ENCODE results near the gene GALNT7. TPM values are rescaled to one million over a fixed set of nuclear protein-coding genes. Genes with fewer than 3 reads are reported as not detected.
A peak's percentile ranks its signal among the peaks of the same experiment; 100 is the strongest.

The GALNT7 gene
- total RNA-seq, 1 donor from 2014 or later, result 6.1 TPM

DNA sequence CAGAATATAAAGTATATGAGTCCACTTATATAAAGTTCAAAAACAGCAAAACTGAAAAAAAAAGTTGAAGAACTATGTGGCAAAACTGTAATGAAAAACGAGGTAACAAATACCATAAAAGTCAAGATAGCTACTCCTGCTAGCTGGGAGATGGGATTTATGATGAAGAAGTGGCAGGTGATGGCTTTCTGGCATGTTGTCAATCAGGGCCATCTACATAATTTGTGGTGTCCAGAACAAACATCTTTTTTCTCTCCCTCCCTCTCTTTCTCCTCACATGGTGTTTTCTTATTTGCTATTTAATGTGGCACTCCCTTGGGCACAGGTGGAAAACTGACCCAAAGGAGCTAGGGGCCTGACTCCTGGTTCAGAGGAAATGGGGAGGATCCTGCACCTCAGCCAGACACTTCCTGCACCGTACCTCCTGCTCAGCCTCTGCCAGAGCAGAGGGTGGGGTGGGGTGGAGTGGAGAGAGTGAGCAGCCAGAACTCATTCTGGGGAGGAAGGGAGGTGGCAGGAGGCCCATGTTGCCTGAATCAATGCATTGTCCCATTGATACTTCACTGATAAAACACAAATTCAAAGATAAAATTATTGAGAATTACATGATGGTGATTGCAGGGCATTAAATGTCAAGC, 196.9 kb downstream of the GALNT7 start:
- intact Hi-C loops (cut with micrococcal nuclease), result no loop called here

DNA sequence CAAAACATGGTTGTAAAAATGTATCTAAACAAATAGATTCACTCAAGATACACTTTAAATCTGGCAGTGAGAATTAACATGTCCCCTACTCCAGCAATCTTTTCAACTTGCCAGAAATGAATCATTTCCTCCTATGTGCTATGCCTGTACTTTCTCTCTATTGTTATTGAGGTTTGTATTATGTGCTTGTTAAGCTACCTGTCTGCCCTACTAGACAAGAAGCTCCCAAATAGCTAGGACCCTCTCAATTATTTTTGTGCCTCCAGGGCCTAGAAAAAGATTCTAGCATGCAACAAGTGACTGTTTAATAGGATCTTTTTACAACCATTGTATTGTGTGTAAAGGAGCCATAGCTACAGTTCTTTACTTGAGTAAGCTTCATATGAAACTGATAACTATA, 198.7 kb downstream of the GALNT7 start:
- no peaks in the 10 kb centered on the region for H3K9me3 ChIP-seq (replicated peaks)
- no peaks in the 10 kb centered on the region for H3K36me3 ChIP-seq
- no peaks in the 10 kb centered on the region for H3K27me3 ChIP-seq (ENCODE audit: low read depth)
- intact Hi-C loops (cut with micrococcal nuclease), result no loop called here
- H3K4me3 ChIP-seq, result no peak overlapping the region
- peaks cover 51% of the 10 kb centered on the region for H3K4me1 ChIP-seq
- H3K27ac ChIP-seq (replicated peaks), result peak overlapping the region; percentile 44
- TF ChIP-seq, protein P1, sequence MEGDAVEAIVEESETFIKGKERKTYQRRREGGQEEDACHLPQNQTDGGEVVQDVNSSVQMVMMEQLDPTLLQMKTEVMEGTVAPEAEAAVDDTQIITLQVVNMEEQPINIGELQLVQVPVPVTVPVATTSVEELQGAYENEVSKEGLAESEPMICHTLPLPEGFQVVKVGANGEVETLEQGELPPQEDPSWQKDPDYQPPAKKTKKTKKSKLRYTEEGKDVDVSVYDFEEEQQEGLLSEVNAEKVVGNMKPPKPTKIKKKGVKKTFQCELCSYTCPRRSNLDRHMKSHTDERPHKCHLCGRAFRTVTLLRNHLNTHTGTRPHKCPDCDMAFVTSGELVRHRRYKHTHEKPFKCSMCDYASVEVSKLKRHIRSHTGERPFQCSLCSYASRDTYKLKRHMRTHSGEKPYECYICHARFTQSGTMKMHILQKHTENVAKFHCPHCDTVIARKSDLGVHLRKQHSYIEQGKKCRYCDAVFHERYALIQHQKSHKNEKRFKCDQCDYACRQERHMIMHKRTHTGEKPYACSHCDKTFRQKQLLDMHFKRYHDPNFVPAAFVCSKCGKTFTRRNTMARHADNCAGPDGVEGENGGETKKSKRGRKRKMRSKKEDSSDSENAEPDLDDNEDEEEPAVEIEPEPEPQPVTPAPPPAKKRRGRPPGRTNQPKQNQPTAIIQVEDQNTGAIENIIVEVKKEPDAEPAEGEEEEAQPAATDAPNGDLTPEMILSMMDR (IDR thresholded peaks at IDR 0.05; ENCODE audit: borderline replicate concordance), result no peak
- DNase-seq, result no peak

More for the DNA sequence above, 196.9 kb downstream of the GALNT7 start:
- Histone ChIP-seq H3K9me3 (replicated peaks) (no peaks in the 10 kb centered on the region), H3K36me3 (no peaks in the 10 kb centered on the region), H3K27me3 (ENCODE audit: low read depth) (no peaks in the 10 kb centered on the region), H3K4me1 (peaks cover 38% of the 10 kb centered on the region), H3K27ac (replicated peaks) (peak overlapping the region; percentile 1), H3K4me3 (no peak overlapping the region)
- no peak for DNase-seq
- TF ChIP-seq, protein P1 (IDR thresholded peaks at IDR 0.05; ENCODE audit: borderline replicate concordance), result no peak

GRCh38 chr4:173367946-173368345, 199.3 kb downstream of the GALNT7 start:
- H3K27ac ChIP-seq (replicated peaks), result peak overlapping the region; percentile 44
- DNase-seq, result no peak
- no peaks in the 10 kb centered on the region for H3K9me3 ChIP-seq (replicated peaks)
- H3K36me3 ChIP-seq, result no peaks in the 10 kb centered on the region
- H3K27me3 ChIP-seq (ENCODE audit: low read depth), result no peaks in the 10 kb centered on the region
- peak overlapping the region; percentile 10 for H3K4me3 ChIP-seq
- TF ChIP-seq, protein P1 (IDR thresholded peaks at IDR 0.05; ENCODE audit: borderline replicate concordance), result no peak
- H3K4me1 ChIP-seq, result peaks cover 58% of the 10 kb centered on the region
- intact Hi-C loops (cut with micrococcal nuclease), result no loop called here

- TF ChIP-seq, protein P1 (IDR thresholded peaks at IDR 0.05; ENCODE audit: borderline replicate concordance), result no peak
- peaks cover 79% of the 10 kb centered on the region for H3K4me1 ChIP-seq
Measured at GRCh38 chr4:173370130-173370476, 201.5 kb downstream of the GALNT7 start.

GRCh38 chr4:173370477-173371291, 202.1 kb downstream of the GALNT7 start, which contains the start of gene SAP30:
SAP30 (plus strand) TSS chr4:173370954; CDS start chr4:173371183, 229 bp downstream.
- DNase-seq, result peak; percentile 99
- Histone ChIP-seq H3K9me3 (replicated peaks) (no peaks in the 10 kb centered on the region), H3K27ac (replicated peaks) (peak within 1 kb of the TSS; percentile 98), H3K4me3 (peak within 1 kb of the TSS; percentile 90), H3K4me1 (peaks cover 82% of the 10 kb centered on the region), H3K36me3 (peaks cover 3% of the 10 kb centered on the region), H3K27me3 (ENCODE audit: low read depth) (no peaks in the 10 kb centered on the region)
- TF ChIP-seq, protein P1 (IDR thresholded peaks at IDR 0.05; ENCODE audit: borderline replicate concordance), result no peak
- intact Hi-C loops (cut with micrococcal nuclease), result loop anchor here (5.0 kb wide), 1 partner anchor 38 kb away; the partner anchor contains the start of gene HMGB2

More at GRCh38 chr4:173370130-173370476, 201.5 kb downstream of the GALNT7 start:
- no peaks in the 10 kb centered on the region for H3K27me3 ChIP-seq (ENCODE audit: low read depth)
- intact Hi-C loops (cut with micrococcal nuclease), result loop anchor here (5.0 kb wide), 1 partner anchor 38 kb away; the partner anchor contains the start of gene HMGB2
- no peaks in the 10 kb centered on the region for H3K9me3 ChIP-seq (replicated peaks)
- DNase-seq, result peak; percentile 72
- no peaks in the 10 kb centered on the region for H3K36me3 ChIP-seq
- peak overlapping the region; percentile 90 for H3K4me3 ChIP-seq
- H3K27ac ChIP-seq (replicated peaks), result peak overlapping the region; percentile 98
